Neural cell (in vitro differentiated cells): ENCODE data around the gene CD164L2. TPM values are rescaled to one million over a fixed set of nuclear protein-coding genes. Genes with fewer than 3 reads are reported as not detected.

ENCODE experiments used
- H2AFZ ChIP-seq: fragments of 200-600, 300-800 bp; sonication (generic), shearing (Covaris generic); 2 replicates; pipeline ENCODE4 v1.6.0; 2014; ENCODE audit warnings: low read depth, mild to moderate bottlenecking, antibody characterized with exemption, low read length, moderate library complexity
- H3F3A ChIP-seq: fragments of 200-600 bp; shearing (Covaris generic); 2 replicates; pipeline ENCODE4 v1.6.1; 2016; ENCODE audit warnings: mild to moderate bottlenecking, moderate library complexity, mixed read lengths, antibody characterized with exemption, low read length; ENCODE audit not compliant: insufficient read depth, poor library complexity, severe bottlenecking
- H3K27ac ChIP-seq: fragments of 200-600, 300-800 bp; sonication (generic), shearing (Covaris generic); 2 replicates; pipeline ENCODE4 v1.5.1; 2014; ENCODE audit warnings: mild to moderate bottlenecking, low read length, moderate library complexity
- H3K27me3 ChIP-seq: fragments of 300-800, 200-600 bp; sonication (generic), shearing (Covaris generic); 2 replicates; pipeline ENCODE4 v1.6.0; 2014; ENCODE audit warnings: mild to moderate bottlenecking, low read depth, low read length, moderate library complexity; ENCODE audit not compliant: insufficient read depth
- H3K36me3 ChIP-seq: fragments of 300-800, 200-600 bp; sonication (generic), shearing (Covaris generic); 2 replicates; pipeline ENCODE4 v1.5.1; 2014; ENCODE audit warnings: mild to moderate bottlenecking, antibody characterized with exemption, low read length, moderate library complexity; ENCODE audit not compliant: insufficient read depth
- H3K4me2 ChIP-seq: fragments of 300-800, 200-600 bp; sonication (generic), shearing (Covaris generic); 2 replicates; pipeline ENCODE4 v1.6.0; 2014; ENCODE audit warnings: mild to moderate bottlenecking, low read length
- H3K4me3 ChIP-seq: fragments of 300-800, 200-600 bp; sonication (generic), shearing (Covaris generic); 2 replicates; pipeline ENCODE4 v1.5.1; 2014; ENCODE audit warnings: mild to moderate bottlenecking, low read length, moderate library complexity
- H3K79me2 ChIP-seq: fragments of 200-600 bp; shearing (Covaris generic); replicated peaks from 2 replicates; pipeline ENCODE4 v1.6.0; 2014; ENCODE audit warnings: mild to moderate bottlenecking, low read length, moderate library complexity; ENCODE audit not compliant: insufficient read depth
- H3K9ac ChIP-seq: fragments of 300-800, 200-600 bp; sonication (generic), shearing (Covaris generic); 2 replicates; pipeline ENCODE4 v1.6.1; 2016; ENCODE audit warnings: mild to moderate bottlenecking, low read length, mixed read lengths
- H3K9me2 ChIP-seq: fragments of 200-600 bp; shearing (Covaris generic); 2 replicates; pipeline ENCODE4 v1.6.1; 2016; ENCODE audit warnings: mild to moderate bottlenecking, low read length, mixed read lengths; ENCODE audit not compliant: insufficient read depth
- H3K9me3 ChIP-seq: fragments of 200-600, 300-800 bp; sonication (generic), shearing (Covaris generic); 2 replicates; pipeline ENCODE4 v1.6.1; 2016; ENCODE audit warnings: mild to moderate bottlenecking, mixed run types, low read length, moderate library complexity, mixed read lengths
- H4K20me1 ChIP-seq: fragments of 200-600 bp; shearing (Covaris generic); 2 replicates; pipeline ENCODE4 v1.6.1; 2016; ENCODE audit warnings: mild to moderate bottlenecking, mixed run types; ENCODE audit not compliant: insufficient read depth
- CTCF ChIP-seq: fragments of 450-650 bp; IDR thresholded peaks from 2 replicates; pipeline ENCODE4 v1.5.1; 2014; ENCODE audit warnings: antibody characterized with exemption, mild to moderate bottlenecking, moderate library complexity; ENCODE audit not compliant: poor library complexity, severe bottlenecking
- EP300 ChIP-seq: fragments of 450-650 bp; conservative IDR thresholded peaks from 2 replicates; pipeline ENCODE4 v1.6.1; 2014; ENCODE audit warnings: antibody characterized with exemption, mild to moderate bottlenecking, moderate library complexity; ENCODE audit not compliant: poor library complexity, severe bottlenecking
- EZH2 ChIP-seq: fragments of 200-600, 300-800 bp; shearing (Covaris generic), sonication (generic); IDR thresholded peaks from 2 replicates; pipeline ENCODE4 v1.6.1; 2014; ENCODE audit warnings: antibody characterized with exemption, low read length, borderline replicate concordance, mild to moderate bottlenecking; ENCODE audit not compliant: insufficient read depth, poor library complexity, severe bottlenecking
- MXI1 ChIP-seq: fragments of 450-650 bp; conservative IDR thresholded peaks from 2 replicates; pipeline ENCODE4 v1.6.1; 2014; ENCODE audit warnings: antibody characterized with exemption, mild to moderate bottlenecking; ENCODE audit not compliant: poor library complexity, severe bottlenecking
- POLR2AphosphoS5 ChIP-seq: IDR thresholded peaks from 2 replicates; pipeline ENCODE4 v1.6.1; 2012
- RAD21 ChIP-seq: fragments of 450-650 bp; conservative IDR thresholded peaks from 2 replicates; pipeline ENCODE4 v1.6.1; 2014; ENCODE audit warnings: antibody characterized with exemption, mild to moderate bottlenecking, moderate library complexity
- REST ChIP-seq: IDR thresholded peaks from 2 replicates; pipeline ENCODE4 v1.6.1; 2012; ENCODE audit warnings: borderline replicate concordance
- SMC3 ChIP-seq: fragments of 450-650 bp; conservative IDR thresholded peaks from 2 replicates; pipeline ENCODE4 v1.6.1; 2014; ENCODE audit warnings: antibody characterized with exemption, mild to moderate bottlenecking, moderate library complexity; ENCODE audit not compliant: poor library complexity
- TAF1 ChIP-seq: IDR thresholded peaks from 2 replicates; pipeline ENCODE4 v1.6.1; 2012; ENCODE audit warnings: low read depth
- polyA plus RNA-seq: library from polyadenylated mRNA; depleted of rRNA; stranded (reverse); fragments of >200 nt; gene quantifications from 2 replicates; pipeline ENCODE4 v1.2.3, GENCODE V29; 2014

Gene CD164L2
- polyA plus RNA-seq, 1 donor from 2014 or later = not detected

- H2AFZ ChIP-seq = no peak overlapping the region
- no peaks in the 10 kb centered on the region for H4K20me1 ChIP-seq
- H3K4me2 ChIP-seq = no peak overlapping the region
- H3K9me3 ChIP-seq = no peaks in the 10 kb centered on the region
- no peaks in the 10 kb centered on the region for H3K79me2 ChIP-seq
- H3K4me3 ChIP-seq = no peak overlapping the region
- peak; percentile 38 for TF ChIP-seq REST
- no peak for TF ChIP-seq EZH2
- H3K27me3 ChIP-seq = no peaks in the 10 kb centered on the region
- H3F3A ChIP-seq = no peaks in the 10 kb centered on the region
- H3K9ac ChIP-seq = peak overlapping the region; percentile 40
- no peaks in the 10 kb centered on the region for H3K36me3 ChIP-seq
- peak overlapping the region; percentile 57 for H3K27ac ChIP-seq
- H3K9me2 ChIP-seq = no peaks in the 10 kb centered on the region
These were observed 16.3 kb upstream of the CD164L2 start for GRCh38 chr1:27399251-27400025.

- Histone ChIP-seq H4K20me1 (no peaks in the 10 kb centered on the region), H3K27ac (peak overlapping the region; percentile 57), H3K9ac (peak overlapping the region; percentile 40), H3K79me2 (no peaks in the 10 kb centered on the region), H3K4me3 (no peak overlapping the region), H3F3A (no peaks in the 10 kb centered on the region), H3K4me2 (no peak overlapping the region), H3K9me3 (no peaks in the 10 kb centered on the region), H3K9me2 (no peaks in the 10 kb centered on the region), H3K27me3 (no peaks in the 10 kb centered on the region), H2AFZ (no peak overlapping the region), H3K36me3 (no peaks in the 10 kb centered on the region)
- no peak for TF ChIP-seq RAD21
- TF ChIP-seq SMC3 = no peak
- TF ChIP-seq MXI1 = no peak
- no peak for TF ChIP-seq EP300
- TF ChIP-seq REST = no peak
- TF ChIP-seq POLR2AphosphoS5 = no peak
- no peak for TF ChIP-seq EZH2
- no peak for TF ChIP-seq CTCF
- no peak for TF ChIP-seq TAF1
These were observed 15.4 kb upstream of the CD164L2 start for GRCh38 chr1:27398405-27399149.
